Omental fat pad (tissue), 4 donors: Measurements from ENCODE around the gene CSNK1D. TPM values are rescaled to one million over a fixed set of nuclear protein-coding genes. Genes with fewer than 3 reads are reported as not detected.
A peak's percentile ranks its signal among the peaks of the same experiment; 100 is the strongest.

ENCODE experiments used
- ATAC-seq: fragments of 150-250 bp; one replicate; pipeline ENCODE4 v1.9.1; 2016; ENCODE audit warnings: mild to moderate bottlenecking, moderate library complexity; ENCODE audit not compliant: low FRiP score
- DNase-seq: peaks from one replicate; pipeline ENCODE4 v3.0.0-alpha.2; 2019; ENCODE audit warnings: low spot score
- total RNA-seq, 4 donors: library from RNA; depleted of rRNA; stranded (reverse); fragments of >200 nt; gene quantifications; one replicate each; pipeline ENCODE4 v1.1.0, GENCODE V29; 2016
- TF ChIP-seq, protein P1 (sequence below), 3 donors: fragments of 450-650 bp; IDR thresholded peaks; one replicate each; pipeline ENCODE4 v1.5.1; 2016 to 2017; ENCODE audit warnings: antibody characterized with exemption in 3 of 3, mild to moderate bottlenecking in 3 of 3, moderate library complexity in 2 of 3

Gene CSNK1D
- 100 to 1,000 TPM in 2 of 4 donors, 10 to 100 TPM in 2; 54.7 to 117 (median 98.4) TPM for total RNA-seq

DNA sequence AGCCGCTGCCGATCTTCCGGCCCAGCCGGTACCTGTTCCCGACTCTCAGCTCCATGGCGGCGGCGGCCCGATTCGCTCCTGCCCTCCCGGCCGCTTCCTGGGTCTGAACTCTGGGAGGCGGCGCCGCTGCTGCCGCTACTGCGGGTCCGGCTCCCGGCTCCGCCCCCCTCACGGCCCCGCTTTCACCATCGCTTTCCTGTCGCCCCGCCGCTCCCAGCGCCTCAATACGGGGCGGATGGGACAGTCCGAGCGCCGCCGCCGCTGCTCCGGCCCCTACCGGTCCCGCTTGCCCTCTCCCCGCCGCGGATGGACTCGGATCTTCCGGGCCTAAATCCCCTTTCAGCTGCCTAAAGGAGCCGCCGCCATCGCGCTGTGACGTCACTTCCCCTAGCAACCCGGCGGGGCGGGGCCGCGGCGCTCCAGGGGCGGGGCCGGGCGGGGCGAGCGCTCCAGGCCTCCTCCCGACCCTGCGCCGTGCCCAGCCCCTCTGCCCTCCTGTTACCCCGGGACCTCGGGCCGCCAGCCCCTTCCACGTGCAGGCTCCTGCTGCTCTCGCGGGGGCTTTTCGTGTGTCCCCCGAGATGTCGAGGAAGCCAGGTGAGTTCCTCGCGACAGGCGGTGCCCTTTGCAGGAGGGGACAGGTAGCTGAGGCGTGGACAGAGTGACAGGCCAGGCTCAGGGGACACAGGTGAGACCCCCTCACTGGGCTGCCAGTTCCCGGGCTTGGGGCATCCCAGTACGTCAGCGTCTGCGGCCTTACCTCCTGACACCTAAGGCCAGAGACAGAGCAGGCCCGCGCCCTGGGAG, at the start of gene CSNK1D:
Gene CSNK1D, minus strand, starts transcription at position 374 of the 807 bp plus-strand sequence. Its CDS starts 319 bp downstream, at position 55.
- TF ChIP-seq, protein P1, sequence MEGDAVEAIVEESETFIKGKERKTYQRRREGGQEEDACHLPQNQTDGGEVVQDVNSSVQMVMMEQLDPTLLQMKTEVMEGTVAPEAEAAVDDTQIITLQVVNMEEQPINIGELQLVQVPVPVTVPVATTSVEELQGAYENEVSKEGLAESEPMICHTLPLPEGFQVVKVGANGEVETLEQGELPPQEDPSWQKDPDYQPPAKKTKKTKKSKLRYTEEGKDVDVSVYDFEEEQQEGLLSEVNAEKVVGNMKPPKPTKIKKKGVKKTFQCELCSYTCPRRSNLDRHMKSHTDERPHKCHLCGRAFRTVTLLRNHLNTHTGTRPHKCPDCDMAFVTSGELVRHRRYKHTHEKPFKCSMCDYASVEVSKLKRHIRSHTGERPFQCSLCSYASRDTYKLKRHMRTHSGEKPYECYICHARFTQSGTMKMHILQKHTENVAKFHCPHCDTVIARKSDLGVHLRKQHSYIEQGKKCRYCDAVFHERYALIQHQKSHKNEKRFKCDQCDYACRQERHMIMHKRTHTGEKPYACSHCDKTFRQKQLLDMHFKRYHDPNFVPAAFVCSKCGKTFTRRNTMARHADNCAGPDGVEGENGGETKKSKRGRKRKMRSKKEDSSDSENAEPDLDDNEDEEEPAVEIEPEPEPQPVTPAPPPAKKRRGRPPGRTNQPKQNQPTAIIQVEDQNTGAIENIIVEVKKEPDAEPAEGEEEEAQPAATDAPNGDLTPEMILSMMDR (IDR thresholded peaks at IDR 0.05): no peak
- DNase-seq: peak; percentile 85
- peak; percentile 77 for ATAC-seq

DNA sequence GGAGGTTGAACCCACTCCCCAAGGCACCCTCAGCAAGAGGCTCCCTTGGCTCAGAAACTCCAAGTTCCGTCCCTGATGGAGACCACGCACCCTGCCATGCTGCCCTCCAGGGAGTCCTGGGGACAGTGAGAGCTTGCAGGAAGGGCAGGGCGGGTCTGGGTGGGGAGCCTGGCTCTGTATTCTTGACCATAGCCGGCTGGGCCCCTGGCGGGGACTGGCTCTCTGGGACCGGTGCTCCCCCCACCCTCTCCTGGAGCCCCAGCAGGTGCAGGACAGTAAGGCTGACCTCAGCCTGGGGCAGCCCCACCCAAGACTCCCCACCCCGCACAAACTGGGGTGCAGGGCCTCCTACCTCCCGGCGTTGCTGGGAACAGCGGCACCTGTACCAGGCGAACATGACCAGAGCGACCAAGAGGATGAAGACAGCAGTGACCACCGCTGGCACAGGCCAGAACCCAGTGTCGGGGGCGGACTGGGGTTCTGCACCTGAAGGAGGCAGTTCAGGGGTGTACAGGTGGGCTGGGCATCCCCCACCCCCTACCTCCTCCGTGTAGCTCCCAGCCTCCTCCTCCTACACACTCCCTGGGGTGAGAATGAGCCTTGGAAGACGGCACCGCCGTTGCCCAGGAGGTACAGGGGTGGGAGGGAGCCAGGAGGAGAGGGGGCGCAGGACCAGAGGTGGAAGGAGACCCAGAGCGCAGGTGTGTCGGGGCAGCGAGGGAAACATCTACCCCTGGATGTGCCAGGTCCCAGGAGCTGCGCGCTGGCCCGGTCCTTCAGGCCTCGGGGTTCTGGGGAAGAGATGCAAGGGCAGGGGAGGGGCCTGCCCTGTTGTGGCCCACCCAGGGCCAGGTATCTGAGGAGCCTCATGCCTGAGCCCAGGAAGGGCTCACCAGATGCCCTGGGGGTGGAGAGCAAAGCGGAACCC, 49.3 kb upstream of the CSNK1D start:
- TF ChIP-seq, protein P1 (IDR thresholded peaks at IDR 0.05): no peak
- no peak for DNase-seq

DNA sequence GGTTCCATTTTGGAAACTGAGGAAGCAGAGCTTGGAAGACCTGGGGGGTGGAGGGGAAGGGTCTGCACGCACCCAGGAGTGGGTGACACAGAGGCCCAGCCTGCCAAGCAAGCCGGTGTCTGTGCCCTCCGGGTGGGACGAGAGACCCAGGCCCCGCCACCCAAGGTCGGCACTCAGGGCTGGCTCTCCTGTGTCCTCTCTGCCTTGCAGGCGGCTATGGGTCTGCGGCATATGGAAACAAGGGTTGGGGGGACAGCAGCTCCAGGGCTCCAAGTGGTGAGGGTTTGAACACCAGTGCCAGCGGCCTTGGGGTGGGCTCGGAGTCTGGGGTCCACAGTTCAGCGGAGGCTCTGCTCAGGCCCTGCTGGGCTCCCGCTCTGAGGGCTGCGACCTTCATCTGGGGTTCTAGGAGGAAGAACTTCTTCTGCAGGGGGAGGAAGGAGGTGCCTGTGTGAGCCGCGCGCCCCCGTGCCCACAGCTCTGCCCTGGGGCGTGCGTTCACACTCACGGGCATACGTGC, 48.5 kb upstream of the CSNK1D start:
- TF ChIP-seq, protein P1 (IDR thresholded peaks at IDR 0.05): no peak
- no peak for ATAC-seq
- no peak for DNase-seq

More for the DNA sequence above, 49.3 kb upstream of the CSNK1D start:
- ATAC-seq: no peak

DNA sequence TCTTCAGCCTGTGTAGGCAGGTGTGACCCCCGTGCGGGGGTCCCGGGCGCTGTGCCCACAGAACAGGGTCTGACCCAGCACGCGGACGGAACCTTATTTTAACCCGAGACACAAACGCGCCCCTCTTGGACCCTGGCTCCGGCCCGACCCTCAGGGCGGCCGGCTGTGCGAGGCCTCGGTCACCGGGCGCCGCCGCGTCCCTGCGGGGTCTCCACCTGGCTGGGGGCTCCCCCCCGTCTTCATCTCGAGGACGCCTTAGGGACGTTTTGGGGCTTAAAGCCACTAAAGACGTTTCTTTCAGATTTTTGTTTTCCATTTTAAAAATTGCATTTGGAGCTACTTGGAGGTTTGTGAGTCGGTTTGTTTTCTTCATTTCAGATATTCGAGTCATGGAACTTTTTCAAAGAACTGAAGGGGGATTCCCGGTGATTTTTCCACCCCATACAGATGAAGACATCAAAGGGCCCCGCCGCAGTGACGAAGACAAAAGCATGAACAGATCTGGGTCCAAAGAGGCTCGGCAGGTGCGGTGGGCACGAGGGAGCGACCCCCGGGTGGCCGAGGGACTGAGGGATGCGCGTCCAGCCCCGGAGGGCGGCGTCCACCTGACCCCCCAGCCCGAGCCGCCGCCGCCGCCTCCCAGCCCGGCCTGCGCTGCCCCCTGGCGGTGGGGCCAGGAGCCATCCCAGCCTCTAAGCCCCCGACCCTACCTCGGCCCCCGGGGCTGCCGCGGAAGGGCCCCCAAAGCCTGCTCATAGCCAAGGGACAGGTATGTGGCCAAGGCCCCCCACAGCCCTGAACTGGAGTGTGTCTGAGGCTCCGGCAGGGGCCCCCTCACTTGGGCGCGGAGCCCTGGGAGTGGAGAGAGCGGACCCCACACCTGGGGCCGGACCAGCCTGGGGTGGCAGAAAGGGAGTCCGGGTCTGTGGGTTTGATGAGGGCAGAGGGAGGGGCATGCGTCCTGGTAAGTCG, 47.7 kb upstream of the CSNK1D start:
- ATAC-seq: no peak
- TF ChIP-seq, protein P1 (IDR thresholded peaks at IDR 0.05): peak in 1 of 3 donors; percentile 94
- no peak for DNase-seq

DNA sequence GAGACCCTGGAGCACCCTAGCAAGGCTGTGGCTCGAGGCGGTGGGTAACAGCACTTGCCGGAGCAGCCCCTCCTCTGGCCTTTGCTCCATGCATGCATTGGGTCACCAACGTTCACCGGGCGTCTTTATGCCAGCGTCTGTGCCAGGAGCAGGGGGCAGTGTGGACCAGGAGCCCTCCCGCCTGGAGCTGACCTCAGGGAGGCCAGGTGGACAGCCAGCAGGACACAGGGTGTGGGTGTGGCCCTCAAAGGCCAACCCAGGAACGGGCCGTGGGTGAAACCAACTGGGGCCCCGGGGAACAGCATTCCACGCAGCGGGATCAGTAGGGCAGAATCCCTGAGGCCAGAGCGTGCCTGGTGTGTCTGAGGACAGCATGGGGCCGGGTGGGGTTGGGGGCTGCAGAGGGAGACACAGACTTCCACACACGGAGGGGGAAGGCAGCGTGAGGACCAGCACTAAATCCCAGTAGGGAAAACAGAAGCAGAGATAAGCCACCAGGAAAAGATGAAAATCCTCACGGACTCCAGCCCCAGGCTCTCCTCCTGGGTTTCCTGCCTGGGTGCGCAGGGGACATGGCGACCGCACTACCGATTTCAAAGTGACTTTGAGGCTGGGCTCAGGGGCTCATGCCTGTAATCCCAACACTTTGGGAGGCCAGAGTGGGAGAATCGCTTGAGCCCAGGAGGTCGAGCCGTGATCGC, 46.8 kb upstream of the CSNK1D start:
- DNase-seq (no peak), ATAC-seq (no peak)
- TF ChIP-seq, protein P1 (IDR thresholded peaks at IDR 0.05): no peak
